DND-41 (cell line): ENCODE results near the gene VEGFC.

ENCODE experiments used
- EZH2 ChIP-seq: IDR thresholded peaks from 3 replicates; pipeline ENCODE4 v1.6.1; 2012; ENCODE audit warnings: borderline replicate concordance, low read depth, mild to moderate bottlenecking, moderate library complexity, low read length, inconsistent platforms; ENCODE audit not compliant: severe bottlenecking
- TF ChIP-seq, protein P1 (sequence below): IDR thresholded peaks from 2 replicates; pipeline ENCODE4 v1.5.1; 2012; ENCODE audit warnings: borderline replicate concordance, low read length, moderate library complexity, mild to moderate bottlenecking; ENCODE audit not compliant: poor library complexity, severe bottlenecking; ENCODE audit errors: extremely low read depth

GRCh38 chr4:176794151-176794550 lies 1.4 kb upstream of the VEGFC start:
- TF ChIP-seq, protein P1, sequence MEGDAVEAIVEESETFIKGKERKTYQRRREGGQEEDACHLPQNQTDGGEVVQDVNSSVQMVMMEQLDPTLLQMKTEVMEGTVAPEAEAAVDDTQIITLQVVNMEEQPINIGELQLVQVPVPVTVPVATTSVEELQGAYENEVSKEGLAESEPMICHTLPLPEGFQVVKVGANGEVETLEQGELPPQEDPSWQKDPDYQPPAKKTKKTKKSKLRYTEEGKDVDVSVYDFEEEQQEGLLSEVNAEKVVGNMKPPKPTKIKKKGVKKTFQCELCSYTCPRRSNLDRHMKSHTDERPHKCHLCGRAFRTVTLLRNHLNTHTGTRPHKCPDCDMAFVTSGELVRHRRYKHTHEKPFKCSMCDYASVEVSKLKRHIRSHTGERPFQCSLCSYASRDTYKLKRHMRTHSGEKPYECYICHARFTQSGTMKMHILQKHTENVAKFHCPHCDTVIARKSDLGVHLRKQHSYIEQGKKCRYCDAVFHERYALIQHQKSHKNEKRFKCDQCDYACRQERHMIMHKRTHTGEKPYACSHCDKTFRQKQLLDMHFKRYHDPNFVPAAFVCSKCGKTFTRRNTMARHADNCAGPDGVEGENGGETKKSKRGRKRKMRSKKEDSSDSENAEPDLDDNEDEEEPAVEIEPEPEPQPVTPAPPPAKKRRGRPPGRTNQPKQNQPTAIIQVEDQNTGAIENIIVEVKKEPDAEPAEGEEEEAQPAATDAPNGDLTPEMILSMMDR = no peak
- no peak for TF ChIP-seq EZH2
